Cardiac fibroblast (primary cell): ENCODE measurements around the gene SLC4A5.

Source experiments
- DNase-seq, 2 donors: peaks; one replicate each; pipeline versions ENCODE4 v3.0.0 to v3.0.0-alpha.2; 2010; ENCODE audit warnings: low read depth in 2 of 2
- H3K4me3 ChIP-seq, 2 donors: replicated peaks in 1 of 2; 1 replicate in 1 of 2; 2 replicates in 1 of 2; pipeline ENCODE4 v1.5.1; 2011; ENCODE audit warnings: low read depth in 2 of 2, low read length in 2 of 2, mild to moderate bottlenecking in 2 of 2, moderate library complexity in 1 of 2
- TF ChIP-seq, protein P1 (sequence below): IDR thresholded peaks from one replicate; pipeline ENCODE4 v1.5.1; 2011; ENCODE audit warnings: low read depth, mild to moderate bottlenecking, low read length, inconsistent platforms

The SLC4A5 gene, protein sequence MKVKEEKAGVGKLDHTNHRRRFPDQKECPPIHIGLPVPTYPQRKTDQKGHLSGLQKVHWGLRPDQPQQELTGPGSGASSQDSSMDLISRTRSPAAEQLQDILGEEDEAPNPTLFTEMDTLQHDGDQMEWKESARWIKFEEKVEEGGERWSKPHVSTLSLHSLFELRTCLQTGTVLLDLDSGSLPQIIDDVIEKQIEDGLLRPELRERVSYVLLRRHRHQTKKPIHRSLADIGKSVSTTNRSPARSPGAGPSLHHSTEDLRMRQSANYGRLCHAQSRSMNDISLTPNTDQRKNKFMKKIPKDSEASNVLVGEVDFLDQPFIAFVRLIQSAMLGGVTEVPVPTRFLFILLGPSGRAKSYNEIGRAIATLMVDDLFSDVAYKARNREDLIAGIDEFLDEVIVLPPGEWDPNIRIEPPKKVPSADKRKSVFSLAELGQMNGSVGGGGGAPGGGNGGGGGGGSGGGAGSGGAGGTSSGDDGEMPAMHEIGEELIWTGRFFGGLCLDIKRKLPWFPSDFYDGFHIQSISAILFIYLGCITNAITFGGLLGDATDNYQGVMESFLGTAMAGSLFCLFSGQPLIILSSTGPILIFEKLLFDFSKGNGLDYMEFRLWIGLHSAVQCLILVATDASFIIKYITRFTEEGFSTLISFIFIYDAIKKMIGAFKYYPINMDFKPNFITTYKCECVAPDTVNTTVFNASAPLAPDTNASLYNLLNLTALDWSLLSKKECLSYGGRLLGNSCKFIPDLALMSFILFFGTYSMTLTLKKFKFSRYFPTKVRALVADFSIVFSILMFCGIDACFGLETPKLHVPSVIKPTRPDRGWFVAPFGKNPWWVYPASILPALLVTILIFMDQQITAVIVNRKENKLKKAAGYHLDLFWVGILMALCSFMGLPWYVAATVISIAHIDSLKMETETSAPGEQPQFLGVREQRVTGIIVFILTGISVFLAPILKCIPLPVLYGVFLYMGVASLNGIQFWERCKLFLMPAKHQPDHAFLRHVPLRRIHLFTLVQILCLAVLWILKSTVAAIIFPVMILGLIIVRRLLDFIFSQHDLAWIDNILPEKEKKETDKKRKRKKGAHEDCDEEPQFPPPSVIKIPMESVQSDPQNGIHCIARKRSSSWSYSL

DNA sequence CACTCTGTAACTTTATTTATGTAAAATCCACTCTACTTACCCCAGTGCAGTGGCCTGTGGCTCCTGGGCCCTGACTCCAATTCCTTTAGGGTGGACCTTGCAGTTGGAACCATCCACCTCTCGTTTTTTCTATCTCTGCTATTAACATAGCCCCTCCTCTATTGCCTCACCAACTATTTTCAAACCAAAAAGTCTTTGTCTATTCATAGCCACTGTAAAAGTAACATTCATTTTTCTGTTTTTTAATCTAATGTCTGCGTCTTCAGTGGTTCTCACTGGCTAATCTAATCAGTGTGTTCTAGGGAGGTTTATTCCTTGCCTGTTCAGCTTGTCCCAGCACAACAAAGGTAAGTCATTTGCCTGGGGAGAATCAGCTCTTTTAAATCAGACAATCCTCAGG is at the start of gene SLC4A5:
Gene SLC4A5 (minus strand): TSS at position 101 of the 400 bp plus-strand sequence. CDS start 28,393 bp downstream, outside the sequence.
- DNase-seq: no peak
- no peak within 1 kb of the TSS for H3K4me3 ChIP-seq
- TF ChIP-seq, protein P1, sequence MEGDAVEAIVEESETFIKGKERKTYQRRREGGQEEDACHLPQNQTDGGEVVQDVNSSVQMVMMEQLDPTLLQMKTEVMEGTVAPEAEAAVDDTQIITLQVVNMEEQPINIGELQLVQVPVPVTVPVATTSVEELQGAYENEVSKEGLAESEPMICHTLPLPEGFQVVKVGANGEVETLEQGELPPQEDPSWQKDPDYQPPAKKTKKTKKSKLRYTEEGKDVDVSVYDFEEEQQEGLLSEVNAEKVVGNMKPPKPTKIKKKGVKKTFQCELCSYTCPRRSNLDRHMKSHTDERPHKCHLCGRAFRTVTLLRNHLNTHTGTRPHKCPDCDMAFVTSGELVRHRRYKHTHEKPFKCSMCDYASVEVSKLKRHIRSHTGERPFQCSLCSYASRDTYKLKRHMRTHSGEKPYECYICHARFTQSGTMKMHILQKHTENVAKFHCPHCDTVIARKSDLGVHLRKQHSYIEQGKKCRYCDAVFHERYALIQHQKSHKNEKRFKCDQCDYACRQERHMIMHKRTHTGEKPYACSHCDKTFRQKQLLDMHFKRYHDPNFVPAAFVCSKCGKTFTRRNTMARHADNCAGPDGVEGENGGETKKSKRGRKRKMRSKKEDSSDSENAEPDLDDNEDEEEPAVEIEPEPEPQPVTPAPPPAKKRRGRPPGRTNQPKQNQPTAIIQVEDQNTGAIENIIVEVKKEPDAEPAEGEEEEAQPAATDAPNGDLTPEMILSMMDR: no peak

DNA sequence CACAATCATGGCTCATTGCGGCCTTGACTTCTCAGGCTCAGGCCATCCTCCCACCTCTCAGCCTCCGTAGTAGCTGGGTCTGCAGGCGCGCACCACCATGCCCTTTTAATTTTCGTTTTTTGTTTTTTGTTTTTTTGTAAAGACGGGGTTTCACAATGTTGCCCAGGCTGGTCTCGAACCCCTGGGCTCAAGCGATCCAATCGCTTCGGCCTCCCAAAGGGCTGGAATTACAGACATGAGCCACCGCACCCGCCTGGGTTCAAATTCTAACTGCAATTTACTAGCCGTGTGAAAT is 49.2 kb upstream of the SLC4A5 start:
- H3K4me3 ChIP-seq: no peak overlapping the region
- TF ChIP-seq, protein P1: no peak
- no peak for DNase-seq

DNA sequence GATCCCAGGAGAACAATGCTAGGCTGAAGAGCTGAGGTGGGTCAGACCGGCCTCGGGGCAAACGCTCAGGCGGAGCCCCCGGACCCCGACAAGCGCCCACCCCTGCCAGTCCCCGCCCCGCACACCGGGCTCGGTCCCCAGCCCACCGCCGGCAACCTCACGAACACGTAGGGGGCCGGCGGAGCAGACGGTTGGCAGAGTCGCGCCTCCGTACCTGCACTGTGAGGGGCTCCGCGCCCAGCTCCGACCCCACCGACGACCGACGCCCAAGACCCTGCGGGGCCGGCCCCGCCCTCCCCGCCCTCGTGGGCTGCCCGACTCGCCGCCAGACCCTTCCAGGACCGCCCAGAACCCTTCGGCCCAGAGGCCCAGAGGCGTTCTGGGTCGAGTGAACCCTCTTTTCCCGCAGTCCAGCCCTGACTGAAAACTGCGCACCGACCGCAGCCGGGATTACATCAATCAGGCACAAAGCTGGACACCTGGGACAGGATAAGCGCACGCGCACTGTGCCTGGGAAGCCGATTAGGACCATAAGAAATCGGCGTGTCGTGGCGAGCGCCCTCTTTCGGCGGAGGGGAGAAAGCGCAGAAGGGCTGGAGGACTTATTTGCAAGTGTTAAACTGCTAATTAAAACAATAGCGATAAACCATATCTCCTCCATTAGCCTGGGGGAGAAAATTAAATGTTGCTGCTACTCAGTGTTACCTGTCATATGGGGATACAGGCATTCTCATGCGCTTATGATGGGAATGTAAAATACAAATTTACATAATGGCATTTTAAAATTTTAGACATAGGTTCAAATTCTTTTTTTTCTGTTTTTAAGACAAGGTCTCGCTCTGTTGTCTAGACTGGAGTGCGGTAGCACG is 48.6 kb upstream of the SLC4A5 start:
- TF ChIP-seq, protein P1: peak; percentile 98
- peak overlapping the region; percentile 91 to 94 for H3K4me3 ChIP-seq
- DNase-seq: peak; percentile 92 to 93

DNA sequence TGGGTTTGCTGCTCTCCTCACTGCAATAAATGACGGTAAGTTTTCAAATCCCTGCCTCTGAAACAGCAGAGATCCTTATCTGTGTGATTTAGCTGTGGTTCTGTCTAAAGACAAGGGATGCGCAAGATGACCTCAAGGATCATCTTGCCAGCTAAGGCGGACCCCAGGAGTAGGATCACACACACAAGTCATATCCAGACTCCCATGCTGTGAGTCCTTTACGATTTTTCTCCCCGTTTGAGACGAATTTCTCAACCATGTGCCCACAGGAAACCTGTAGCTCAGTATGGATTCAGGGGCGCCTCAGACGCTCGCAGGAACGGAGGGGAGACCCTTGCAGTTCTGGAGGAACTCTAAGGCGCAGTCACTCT is 48.0 kb upstream of the SLC4A5 start:
- DNase-seq: no peak
- TF ChIP-seq, protein P1: no peak
- peak overlapping the region; percentile 91 to 94 for H3K4me3 ChIP-seq

DNA sequence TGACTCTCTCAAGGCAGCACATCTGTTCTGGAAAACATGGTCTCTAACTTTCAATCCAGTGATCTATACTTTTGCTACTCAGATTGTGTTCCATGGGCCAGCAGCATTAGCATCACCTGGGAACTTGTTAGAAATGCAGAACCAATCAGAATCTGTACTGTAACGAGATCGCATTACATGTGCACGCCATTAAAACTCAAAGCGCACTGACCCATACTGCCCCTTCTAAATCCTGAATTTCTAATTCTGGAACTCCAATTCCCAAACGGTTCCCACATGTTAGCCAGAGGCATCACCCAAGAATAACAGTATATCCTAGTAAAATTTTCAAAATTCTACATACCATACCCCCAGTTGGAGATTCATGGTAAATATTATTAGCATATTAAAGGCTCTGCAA is 47.4 kb upstream of the SLC4A5 start:
- H3K4me3 ChIP-seq: peak overlapping the region; percentile 91 to 94
- no peak for DNase-seq

More for the DNA sequence above, 47.4 kb upstream of the SLC4A5 start:
- TF ChIP-seq, protein P1: no peak
